GM10847 (cell line): ENCODE results near the gene EHBP1.

Experiments
- POLR2A ChIP-seq: IDR thresholded peaks from 2 replicates; pipeline ENCODE4 v1.6.1; 2011; ENCODE audit not compliant: insufficient read length; ENCODE audit errors: extremely low read depth

The EHBP1 gene

GRCh38 chr2:62785216-62785615, 79.7 kb downstream of the EHBP1 start:
- no peak for TF ChIP-seq POLR2A

- TF ChIP-seq POLR2A = no peak
Measured at GRCh38 chr2:62785810-62786597, 80.5 kb downstream of the EHBP1 start.

- TF ChIP-seq POLR2A = no peak
Measured at GRCh38 chr2:62787386-62787785, 81.9 kb downstream of the EHBP1 start.

- no peak for TF ChIP-seq POLR2A
Measured at GRCh38 chr2:62789518-62789917, 84.0 kb downstream of the EHBP1 start.

GRCh38 chr2:62789918-62790317, 84.4 kb downstream of the EHBP1 start:
- TF ChIP-seq POLR2A = no peak

- no peak for TF ChIP-seq POLR2A
Measured at GRCh38 chr2:62792408-62792807, 86.9 kb downstream of the EHBP1 start.

- no peak for TF ChIP-seq POLR2A
Measured at GRCh38 chr2:62793213-62793612, 87.7 kb downstream of the EHBP1 start.

GRCh38 chr2:62794791-62795190, 89.3 kb downstream of the EHBP1 start:
- TF ChIP-seq POLR2A = no peak

- no peak for TF ChIP-seq POLR2A
Measured at GRCh38 chr2:62795341-62795740, 89.8 kb downstream of the EHBP1 start.

- TF ChIP-seq POLR2A = no peak
Measured at GRCh38 chr2:62797107-62797506, 91.6 kb downstream of the EHBP1 start.

- TF ChIP-seq POLR2A = no peak
Measured at GRCh38 chr2:62800618-62801017, 95.1 kb downstream of the EHBP1 start.

GRCh38 chr2:62801110-62801509, 95.6 kb downstream of the EHBP1 start:
- no peak for TF ChIP-seq POLR2A

GRCh38 chr2:62801814-62802523, 96.5 kb downstream of the EHBP1 start:
- TF ChIP-seq POLR2A = no peak

GRCh38 chr2:62803961-62804360, 98.4 kb downstream of the EHBP1 start:
- no peak for TF ChIP-seq POLR2A

- no peak for TF ChIP-seq POLR2A
Measured at GRCh38 chr2:62806231-62806630, 100.7 kb downstream of the EHBP1 start.

- no peak for TF ChIP-seq POLR2A
Measured at GRCh38 chr2:62808554-62808953, 103.0 kb downstream of the EHBP1 start.
